ENCODE measurements around the gene EIF3F. TPM values are rescaled to one million over a fixed set of nuclear protein-coding genes. Genes with fewer than 3 reads are reported as not detected.
"Not testable (repeated sequence)": the region's sequence is repeated elsewhere in the genome, so short reads cannot be mapped to it uniquely, and the experiment has no call there.

The EIF3F gene
- total and polyA plus RNA-seq, 4 donors: 110 to 277 (median 217) TPM

DNA sequence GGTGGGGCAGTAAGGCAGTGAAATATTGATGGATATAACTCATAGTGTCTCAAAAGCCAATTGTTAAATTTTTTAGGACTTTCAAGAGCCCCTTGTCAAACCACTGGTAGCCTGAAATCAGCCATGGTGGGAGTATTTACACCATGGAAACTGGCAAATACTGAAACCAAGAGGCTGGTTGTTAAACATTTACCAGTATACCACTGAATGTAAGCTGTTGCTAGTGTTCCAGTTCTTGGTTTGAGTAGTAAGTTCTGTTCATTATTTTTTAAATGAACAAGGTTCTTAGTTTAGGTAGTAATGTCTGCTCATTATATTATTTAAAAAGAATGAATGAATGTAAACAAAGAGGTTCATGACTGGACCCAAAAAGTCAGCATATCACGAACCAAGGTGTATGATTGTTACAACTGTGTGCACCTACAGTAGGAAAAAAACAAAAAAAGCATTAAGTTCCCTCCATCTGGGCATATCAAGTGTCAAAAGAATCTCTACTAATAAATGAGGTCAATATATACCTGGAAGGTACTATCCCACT, 4.5 kb upstream of the EIF3F start:
- Histone ChIP-seq H3K9me3 (ENCODE audit: control insufficient read depth, insufficient read depth, low read length) (no peaks in the 10 kb centered on the region), H3K36me3 (ENCODE audit: control insufficient read depth, insufficient read depth, low read length) (no peaks in the 10 kb centered on the region), H3K4me3 (ENCODE audit: low read depth, low read length) (no peak overlapping the region), H3K27me3 (ENCODE audit: control insufficient read depth, insufficient read depth, low read length) (no peaks in the 10 kb centered on the region), H3K4me1 (ENCODE audit: control insufficient read depth, insufficient read depth, low read length) (peaks cover 5% of the 10 kb centered on the region), H3K27ac (ENCODE audit: low read depth, low read length) (no peak overlapping the region)
- no CpG with 5 or more reads among the region's 1 CpG for WGBS (ENCODE audit: insufficient coverage)
- DNase-seq (ENCODE audit: low read depth in 4 of 6, low spot score in 6 of 6): no peak

DNA sequence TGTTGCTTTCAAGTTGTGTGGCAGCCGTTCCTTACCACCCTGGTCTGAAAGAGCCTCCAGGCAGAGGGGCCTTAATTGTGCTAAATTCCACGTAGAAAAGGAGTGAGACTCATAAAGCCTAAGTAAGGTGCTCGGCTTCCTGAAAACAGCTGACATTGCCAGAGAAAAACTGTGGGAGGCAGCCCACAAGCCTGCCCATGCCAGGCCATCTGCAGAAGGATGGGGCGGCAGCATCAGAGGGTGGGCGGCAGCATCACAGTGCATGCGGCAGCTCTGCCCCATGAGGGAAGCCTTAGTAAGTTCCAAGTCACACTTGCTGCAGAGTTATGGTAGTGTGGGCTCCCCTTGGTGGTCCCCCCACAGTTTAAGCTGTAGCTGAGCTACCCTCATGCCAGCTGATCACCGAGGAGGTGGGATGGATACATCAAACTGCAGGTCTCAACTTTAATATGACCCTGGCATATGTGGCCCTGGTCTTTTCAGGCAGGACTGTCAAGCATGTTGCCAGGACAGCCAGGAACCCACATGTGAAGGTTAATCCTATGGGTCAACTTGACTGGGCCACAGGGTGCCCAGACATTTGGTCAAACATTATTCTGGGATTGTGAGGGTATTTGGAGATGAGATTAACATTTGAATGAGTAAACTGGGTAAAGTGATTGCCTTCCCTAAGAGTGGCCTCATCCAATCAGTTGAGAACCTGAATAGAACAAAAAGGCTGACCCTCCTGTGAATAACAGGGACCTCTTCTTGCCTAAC, 3.1 kb upstream of the EIF3F start:
- DNase-seq (ENCODE audit: low read depth in 4 of 6, low spot score in 6 of 6): no peak
- no peaks in the 10 kb centered on the region for H3K27me3 ChIP-seq (ENCODE audit: control insufficient read depth, insufficient read depth, low read length)
- no peaks in the 10 kb centered on the region for H3K36me3 ChIP-seq (ENCODE audit: control insufficient read depth, insufficient read depth, low read length)
- H3K27ac ChIP-seq (ENCODE audit: low read depth, low read length): no peak overlapping the region
- H3K9me3 ChIP-seq (ENCODE audit: control insufficient read depth, insufficient read depth, low read length): no peaks in the 10 kb centered on the region
- 75% methylated on average over 7 of the region's 7 CpGs for WGBS (ENCODE audit: insufficient coverage)
- no peak overlapping the region for H3K4me3 ChIP-seq (ENCODE audit: low read depth, low read length)
- H3K4me1 ChIP-seq (ENCODE audit: control insufficient read depth, insufficient read depth, low read length): peaks cover 5% of the 10 kb centered on the region

DNA sequence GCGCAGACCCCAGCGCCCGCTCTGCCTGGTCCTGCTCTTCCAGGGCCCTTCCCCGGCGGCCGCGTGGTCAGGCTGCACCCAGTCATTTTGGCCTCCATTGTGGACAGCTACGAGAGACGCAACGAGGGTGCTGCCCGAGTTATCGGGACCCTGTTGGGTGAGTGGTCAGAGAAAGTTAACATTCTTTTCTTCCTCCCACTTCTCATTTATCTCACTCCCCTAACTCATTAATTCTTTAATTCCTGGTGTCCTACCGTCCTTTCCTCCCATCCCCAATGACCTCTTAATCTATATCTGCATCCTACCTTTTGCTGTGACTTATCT, 385 bp downstream of the EIF3F start:
- WGBS (ENCODE audit: insufficient coverage): 0% methylated on average over 1 of the region's 13 CpGs
- H3K4me3 ChIP-seq (ENCODE audit: low read depth, low read length): peak overlapping the region; percentile 64
- H3K27me3 ChIP-seq (ENCODE audit: control insufficient read depth, insufficient read depth, low read length); DNase-seq (ENCODE audit: low read depth in 4 of 6, low spot score in 6 of 6); H3K4me1 ChIP-seq (ENCODE audit: control insufficient read depth, insufficient read depth, low read length); H3K36me3 ChIP-seq (ENCODE audit: control insufficient read depth, insufficient read depth, low read length); H3K27ac ChIP-seq (ENCODE audit: low read depth, low read length); H3K9me3 ChIP-seq (ENCODE audit: control insufficient read depth, insufficient read depth, low read length): not testable (repeated sequence)

DNA sequence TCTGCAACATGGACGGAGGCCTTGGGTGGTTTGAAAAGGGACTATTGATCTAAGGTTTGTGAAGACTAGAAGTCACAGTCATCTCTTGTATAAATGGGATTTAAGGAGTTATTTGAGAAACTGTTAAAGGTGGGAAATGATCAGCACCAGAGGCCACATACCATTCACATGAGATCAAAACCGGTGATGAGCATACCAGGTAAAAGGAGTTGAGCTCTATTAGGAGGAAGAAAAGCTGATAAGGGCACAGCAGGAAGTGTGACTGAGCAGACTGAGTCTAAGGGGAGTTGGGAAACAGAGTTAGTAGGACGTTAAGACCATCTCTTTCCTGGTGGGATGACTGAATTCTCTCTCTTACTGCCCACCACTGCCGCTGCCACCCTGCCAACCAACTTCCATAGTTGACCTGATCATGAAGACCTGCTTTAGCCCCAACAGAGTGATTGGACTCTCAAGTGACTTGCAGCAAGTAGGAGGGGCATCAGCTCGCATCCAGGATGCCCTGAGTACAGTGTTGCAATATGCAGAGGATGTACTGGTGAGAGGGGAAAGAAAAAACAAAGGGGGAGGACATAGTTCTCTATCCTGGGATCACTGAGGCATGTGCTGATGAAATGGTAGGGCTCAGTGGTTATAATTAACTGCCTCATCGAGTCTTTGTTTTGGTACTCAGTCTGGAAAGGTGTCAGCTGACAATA, 7.6 kb downstream of the EIF3F start:
- WGBS (ENCODE audit: insufficient coverage): 100% methylated on average over 3 of the region's 6 CpGs
- no peak for DNase-seq (ENCODE audit: low read depth in 4 of 6, low spot score in 6 of 6)
- H3K9me3 ChIP-seq (ENCODE audit: control insufficient read depth, insufficient read depth, low read length): no peaks in the 10 kb centered on the region
- H3K27ac ChIP-seq (ENCODE audit: low read depth, low read length): no peak overlapping the region
- H3K27me3 ChIP-seq (ENCODE audit: control insufficient read depth, insufficient read depth, low read length): no peaks in the 10 kb centered on the region
- H3K4me1 ChIP-seq (ENCODE audit: control insufficient read depth, insufficient read depth, low read length): no peaks in the 10 kb centered on the region
- H3K36me3 ChIP-seq (ENCODE audit: control insufficient read depth, insufficient read depth, low read length): peaks cover 43% of the 10 kb centered on the region
- H3K4me3 ChIP-seq (ENCODE audit: low read depth, low read length): no peak overlapping the region

DNA sequence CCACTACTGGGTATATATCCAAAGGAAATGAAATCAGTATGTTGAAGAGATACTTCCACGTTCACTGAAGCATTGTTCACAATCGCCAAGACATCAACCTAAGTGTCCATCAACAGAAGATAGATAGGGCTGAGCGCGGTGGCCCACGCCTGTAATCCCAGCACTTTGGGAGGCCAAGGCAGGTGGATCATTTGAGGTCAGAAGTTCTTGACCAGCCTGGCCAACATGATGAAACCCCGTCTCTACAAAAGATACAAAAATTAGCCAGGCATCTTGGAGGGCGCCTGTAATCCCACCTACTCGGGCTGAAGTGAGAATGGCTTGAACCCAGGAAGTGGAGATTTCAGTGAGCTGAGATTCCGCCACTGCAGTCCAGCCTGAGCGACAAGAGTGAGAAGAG, 12.7 kb downstream of the EIF3F start:
- no peaks in the 10 kb centered on the region for H3K9me3 ChIP-seq (ENCODE audit: control insufficient read depth, insufficient read depth, low read length)
- no peak overlapping the region for H3K4me3 ChIP-seq (ENCODE audit: low read depth, low read length)
- no peaks in the 10 kb centered on the region for H3K4me1 ChIP-seq (ENCODE audit: control insufficient read depth, insufficient read depth, low read length)
- H3K27ac ChIP-seq (ENCODE audit: low read depth, low read length): no peak overlapping the region
- 100% methylated on average over 4 of the region's 10 CpGs for WGBS (ENCODE audit: insufficient coverage)
- peaks cover 21% of the 10 kb centered on the region for H3K36me3 ChIP-seq (ENCODE audit: control insufficient read depth, insufficient read depth, low read length)
- DNase-seq (ENCODE audit: low read depth in 4 of 6, low spot score in 6 of 6): no peak
- no peaks in the 10 kb centered on the region for H3K27me3 ChIP-seq (ENCODE audit: control insufficient read depth, insufficient read depth, low read length)

DNA sequence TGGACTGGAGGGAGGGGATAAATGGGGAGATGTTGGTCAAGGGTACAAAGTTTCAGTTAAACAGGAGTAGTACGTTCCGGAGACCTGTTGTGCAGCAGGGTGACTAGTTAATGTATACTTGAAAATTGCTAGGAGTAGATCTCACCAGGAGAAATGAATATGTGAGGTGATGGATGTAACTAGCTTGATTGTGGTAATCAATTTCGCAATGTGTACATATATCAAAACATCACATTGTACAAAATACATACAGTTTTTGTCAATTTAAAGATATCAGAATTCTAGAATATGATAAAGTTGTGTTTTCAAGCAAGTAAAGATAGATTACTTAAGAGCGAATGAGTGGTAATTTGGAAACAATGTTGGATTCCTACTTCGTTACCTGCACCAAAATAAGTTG, 13.3 kb downstream of the EIF3F start:
- DNase-seq (ENCODE audit: low read depth in 4 of 6, low spot score in 6 of 6): no peak
- Histone ChIP-seq H3K27ac (ENCODE audit: low read depth, low read length) (no peak overlapping the region), H3K4me1 (ENCODE audit: control insufficient read depth, insufficient read depth, low read length) (no peaks in the 10 kb centered on the region), H3K27me3 (ENCODE audit: control insufficient read depth, insufficient read depth, low read length) (peaks cover under 1% of the 10 kb centered on the region), H3K36me3 (ENCODE audit: control insufficient read depth, insufficient read depth, low read length) (peaks cover 15% of the 10 kb centered on the region), H3K4me3 (ENCODE audit: low read depth, low read length) (no peak overlapping the region), H3K9me3 (ENCODE audit: control insufficient read depth, insufficient read depth, low read length) (no peaks in the 10 kb centered on the region)
- WGBS (ENCODE audit: insufficient coverage): 67% methylated on average over 1 of the region's 5 CpGs

DNA sequence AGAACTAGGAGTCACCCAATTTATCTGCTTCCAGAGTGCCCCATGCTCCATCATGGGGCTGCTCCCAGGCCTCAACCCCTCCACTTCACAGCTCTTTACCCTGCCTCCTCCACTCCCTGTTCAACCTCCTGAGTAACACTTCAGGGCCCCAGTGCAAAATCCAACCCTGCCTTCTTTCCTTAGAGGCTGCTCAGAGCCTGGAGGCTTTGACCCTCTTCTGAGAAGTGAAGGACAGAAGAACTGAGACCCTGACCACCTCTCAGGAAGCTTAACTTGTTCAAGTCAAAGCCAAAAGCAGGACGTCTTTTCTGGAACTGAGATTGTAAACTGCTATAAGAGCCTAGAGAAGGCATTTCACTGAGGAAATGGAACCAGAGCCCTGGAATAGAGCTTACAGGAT, 15.5 kb downstream of the EIF3F start:
- Histone ChIP-seq H3K27ac (ENCODE audit: low read depth, low read length) (no peak overlapping the region), H3K4me1 (ENCODE audit: control insufficient read depth, insufficient read depth, low read length) (no peaks in the 10 kb centered on the region), H3K4me3 (ENCODE audit: low read depth, low read length) (no peak overlapping the region), H3K27me3 (ENCODE audit: control insufficient read depth, insufficient read depth, low read length) (peaks cover 2% of the 10 kb centered on the region), H3K9me3 (ENCODE audit: control insufficient read depth, insufficient read depth, low read length) (no peaks in the 10 kb centered on the region), H3K36me3 (ENCODE audit: control insufficient read depth, insufficient read depth, low read length) (peaks cover 4% of the 10 kb centered on the region)
- no peak for DNase-seq (ENCODE audit: low read depth in 4 of 6, low spot score in 6 of 6)
- WGBS (ENCODE audit: insufficient coverage): 92% methylated on average over 1 of the region's 1 CpG

DNA sequence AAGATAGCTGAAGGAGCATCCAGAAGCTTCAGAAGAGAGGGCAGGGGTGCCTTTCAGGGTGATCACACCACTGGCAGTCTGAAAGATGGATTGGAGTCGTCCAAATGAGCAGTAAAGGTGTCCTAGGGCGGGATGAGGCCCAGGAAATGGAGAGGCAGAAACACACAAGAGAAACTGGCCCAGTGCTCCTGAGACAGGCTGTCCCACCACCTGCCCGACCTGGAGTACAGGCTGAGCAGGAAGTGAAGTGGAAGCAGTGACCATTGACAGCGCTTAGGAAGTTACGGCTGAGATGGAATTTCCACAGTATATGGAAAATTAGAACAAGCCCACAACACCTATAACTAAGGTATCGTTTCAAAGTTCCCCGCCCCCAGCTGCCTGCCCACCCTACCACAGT, 16.1 kb downstream of the EIF3F start:
- Histone ChIP-seq H3K4me3 (ENCODE audit: low read depth, low read length) (no peak overlapping the region), H3K27me3 (ENCODE audit: control insufficient read depth, insufficient read depth, low read length) (peaks cover 2% of the 10 kb centered on the region), H3K27ac (ENCODE audit: low read depth, low read length) (no peak overlapping the region), H3K4me1 (ENCODE audit: control insufficient read depth, insufficient read depth, low read length) (no peaks in the 10 kb centered on the region), H3K36me3 (ENCODE audit: control insufficient read depth, insufficient read depth, low read length) (peaks cover 4% of the 10 kb centered on the region), H3K9me3 (ENCODE audit: control insufficient read depth, insufficient read depth, low read length) (no peaks in the 10 kb centered on the region)
- 78% methylated on average over 5 of the region's 7 CpGs for WGBS (ENCODE audit: insufficient coverage)
- DNase-seq (ENCODE audit: low read depth in 4 of 6, low spot score in 6 of 6): no peak

DNA sequence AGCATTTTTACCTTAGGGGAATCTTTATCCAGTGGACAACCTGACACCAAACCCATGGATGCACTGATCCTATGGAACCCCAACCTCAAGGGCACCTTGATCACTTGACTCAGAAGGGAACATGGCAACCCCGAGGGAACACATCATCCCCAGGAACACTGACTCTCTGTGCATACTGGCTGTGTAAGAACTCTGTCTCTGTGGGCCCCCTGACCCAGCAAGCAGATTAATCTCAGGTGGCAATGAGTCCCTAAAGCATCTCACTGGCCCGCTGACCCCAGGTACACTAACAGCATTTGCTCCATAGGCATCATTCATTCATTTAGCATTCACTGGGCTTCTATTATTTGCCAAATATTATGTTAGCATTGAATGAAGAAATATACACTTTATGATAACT, 16.9 kb downstream of the EIF3F start:
- H3K9me3 ChIP-seq (ENCODE audit: control insufficient read depth, insufficient read depth, low read length): no peaks in the 10 kb centered on the region
- H3K4me3 ChIP-seq (ENCODE audit: low read depth, low read length): no peak overlapping the region
- WGBS (ENCODE audit: insufficient coverage): 100% methylated on average over 2 of the region's 2 CpGs
- H3K36me3 ChIP-seq (ENCODE audit: control insufficient read depth, insufficient read depth, low read length): peaks cover 4% of the 10 kb centered on the region
- no peak for DNase-seq (ENCODE audit: low read depth in 4 of 6, low spot score in 6 of 6)
- peaks cover 2% of the 10 kb centered on the region for H3K27me3 ChIP-seq (ENCODE audit: control insufficient read depth, insufficient read depth, low read length)
- no peak overlapping the region for H3K27ac ChIP-seq (ENCODE audit: low read depth, low read length)
- H3K4me1 ChIP-seq (ENCODE audit: control insufficient read depth, insufficient read depth, low read length): no peaks in the 10 kb centered on the region

DNA sequence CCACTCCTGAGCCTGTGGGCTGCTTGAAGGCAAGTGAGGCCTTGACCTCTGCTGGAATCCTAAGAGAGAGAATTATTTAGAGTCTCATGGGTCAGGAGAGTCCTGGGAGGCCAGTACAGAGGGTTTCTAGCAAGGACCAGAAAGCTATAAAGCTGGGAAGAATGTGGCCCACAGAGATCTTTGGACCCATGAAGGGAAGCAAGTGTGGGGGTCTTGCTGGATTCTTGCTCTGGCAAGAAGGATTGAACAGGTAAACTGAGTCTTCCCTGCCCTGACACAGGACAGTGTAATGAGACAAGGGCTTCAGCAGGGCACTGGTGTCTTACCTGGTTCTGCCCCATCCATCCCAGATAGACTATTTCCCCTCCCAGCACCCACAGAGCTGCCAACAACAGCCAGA, 18.4 kb downstream of the EIF3F start:
- H3K27me3 ChIP-seq (ENCODE audit: control insufficient read depth, insufficient read depth, low read length): peaks cover 2% of the 10 kb centered on the region
- no peak overlapping the region for H3K27ac ChIP-seq (ENCODE audit: low read depth, low read length)
- no peaks in the 10 kb centered on the region for H3K4me1 ChIP-seq (ENCODE audit: control insufficient read depth, insufficient read depth, low read length)
- H3K36me3 ChIP-seq (ENCODE audit: control insufficient read depth, insufficient read depth, low read length): no peaks in the 10 kb centered on the region
- no peak overlapping the region for H3K4me3 ChIP-seq (ENCODE audit: low read depth, low read length)
- DNase-seq (ENCODE audit: low read depth in 4 of 6, low spot score in 6 of 6): no peak
- H3K9me3 ChIP-seq (ENCODE audit: control insufficient read depth, insufficient read depth, low read length): no peaks in the 10 kb centered on the region
